Activated naive CD8-positive, alpha-beta T cell treated with anti-CD3 and anti-CD28 coated beads for 36 hours (primary cell): Measurements from ENCODE around the gene CYP46A1. TPM values are rescaled to one million over a fixed set of nuclear protein-coding genes. Genes with fewer than 3 reads are reported as not detected.

ENCODE experiments used
- DNase-seq: peaks from one replicate; pipeline ENCODE4 v3.0.0; 2021
- H3K27ac Mint-ChIP-seq: one replicate; pipeline ENCODE4 v1.8.0; 2022; ENCODE audit warnings: mild to moderate bottlenecking, moderate library complexity, mixed read lengths
- H3K27me3 Mint-ChIP-seq: one replicate; pipeline ENCODE4 v1.8.0; 2022; ENCODE audit warnings: mild to moderate bottlenecking, mixed read lengths
- H3K36me3 Mint-ChIP-seq: one replicate; pipeline ENCODE4 v1.8.0; 2021; ENCODE audit warnings: mild to moderate bottlenecking, mixed read lengths
- H3K4me1 Mint-ChIP-seq: one replicate; pipeline ENCODE4 v1.8.0; 2021; ENCODE audit warnings: mixed read lengths
- H3K4me3 Mint-ChIP-seq: one replicate; pipeline ENCODE4 v1.8.0; 2022; ENCODE audit warnings: mild to moderate bottlenecking, moderate library complexity, mixed read lengths
- H3K9me3 Mint-ChIP-seq: one replicate; pipeline ENCODE4 v1.8.0; 2022; ENCODE audit warnings: mixed read lengths
- total RNA-seq, 2 experiments: library from RNA; stranded (reverse); gene quantifications; one replicate each; pipeline ENCODE4 v1.2.3, GENCODE V29; 2021

The CYP46A1 gene
- total RNA-seq, 2 experiments from 2014 or later: 0.16 to 0.18 TPM

- Mint-ChIP-seq H3K9me3 (peaks cover 13% of the 10 kb centered on the region), H3K27me3 (peaks cover 5% of the 10 kb centered on the region), H3K36me3 (peaks cover 10% of the 10 kb centered on the region), H3K4me3 (no peak overlapping the region), H3K4me1 (peaks cover 2% of the 10 kb centered on the region), H3K27ac (no peak overlapping the region)
- DNase-seq: no peak
Measured at GRCh38 chr14:99702115-99702514, 18.0 kb downstream of the CYP46A1 start.

GRCh38 chr14:99703381-99703780, 19.3 kb downstream of the CYP46A1 start:
- H3K9me3 Mint-ChIP-seq: peaks cover 13% of the 10 kb centered on the region
- H3K4me1 Mint-ChIP-seq: peaks cover 2% of the 10 kb centered on the region
- no peak overlapping the region for H3K4me3 Mint-ChIP-seq
- H3K36me3 Mint-ChIP-seq: peaks cover 10% of the 10 kb centered on the region
- peaks cover under 1% of the 10 kb centered on the region for H3K27me3 Mint-ChIP-seq
- DNase-seq: no peak
- no peak overlapping the region for H3K27ac Mint-ChIP-seq

- Mint-ChIP-seq H3K4me3 (no peak overlapping the region), H3K27ac (no peak overlapping the region), H3K9me3 (peaks cover 13% of the 10 kb centered on the region), H3K27me3 (no peaks in the 10 kb centered on the region), H3K4me1 (peaks cover 2% of the 10 kb centered on the region), H3K36me3 (peaks cover 10% of the 10 kb centered on the region)
- DNase-seq: no peak
Measured at GRCh38 chr14:99704037-99704436, 19.9 kb downstream of the CYP46A1 start.

GRCh38 chr14:99706107-99706900, 22.2 kb downstream of the CYP46A1 start:
- no peak for DNase-seq
- Mint-ChIP-seq H3K4me3 (no peak overlapping the region), H3K9me3 (peaks cover 13% of the 10 kb centered on the region), H3K4me1 (no peaks in the 10 kb centered on the region), H3K27me3 (no peaks in the 10 kb centered on the region), H3K36me3 (peaks cover 10% of the 10 kb centered on the region), H3K27ac (no peak overlapping the region)

GRCh38 chr14:99707420-99707819, 23.3 kb downstream of the CYP46A1 start:
- no peak for DNase-seq
- H3K9me3 Mint-ChIP-seq: peaks cover 12% of the 10 kb centered on the region
- no peak overlapping the region for H3K4me3 Mint-ChIP-seq
- peaks cover 2% of the 10 kb centered on the region for H3K27me3 Mint-ChIP-seq
- H3K27ac Mint-ChIP-seq: no peak overlapping the region
- no peaks in the 10 kb centered on the region for H3K4me1 Mint-ChIP-seq
- H3K36me3 Mint-ChIP-seq: peaks cover 10% of the 10 kb centered on the region

- Mint-ChIP-seq H3K9me3 (peaks cover 11% of the 10 kb centered on the region), H3K27ac (no peak overlapping the region), H3K36me3 (peaks cover 8% of the 10 kb centered on the region), H3K4me3 (no peak overlapping the region), H3K4me1 (no peaks in the 10 kb centered on the region), H3K27me3 (peaks cover 5% of the 10 kb centered on the region)
- DNase-seq: no peak
Measured at GRCh38 chr14:99707921-99708320, 23.8 kb downstream of the CYP46A1 start.

GRCh38 chr14:99708449-99708848, 24.4 kb downstream of the CYP46A1 start:
- Mint-ChIP-seq H3K36me3 (peaks cover 3% of the 10 kb centered on the region), H3K4me1 (no peaks in the 10 kb centered on the region), H3K27me3 (peaks cover 5% of the 10 kb centered on the region), H3K4me3 (no peak overlapping the region), H3K9me3 (peaks cover 6% of the 10 kb centered on the region), H3K27ac (no peak overlapping the region)
- DNase-seq: no peak

- Mint-ChIP-seq H3K9me3 (peaks cover 1% of the 10 kb centered on the region), H3K36me3 (no peaks in the 10 kb centered on the region), H3K27ac (no peak overlapping the region), H3K4me1 (no peaks in the 10 kb centered on the region), H3K27me3 (peaks cover 9% of the 10 kb centered on the region), H3K4me3 (no peak overlapping the region)
- DNase-seq: no peak
Measured at GRCh38 chr14:99713972-99714371, 29.9 kb downstream of the CYP46A1 start.

GRCh38 chr14:99715266-99716000, 31.3 kb downstream of the CYP46A1 start:
- H3K4me3 Mint-ChIP-seq: no peak overlapping the region
- no peaks in the 10 kb centered on the region for H3K36me3 Mint-ChIP-seq
- H3K4me1 Mint-ChIP-seq: no peaks in the 10 kb centered on the region
- peaks cover 1% of the 10 kb centered on the region for H3K9me3 Mint-ChIP-seq
- no peak for DNase-seq
- H3K27ac Mint-ChIP-seq: no peak overlapping the region
- H3K27me3 Mint-ChIP-seq: peaks cover 9% of the 10 kb centered on the region

GRCh38 chr14:99716091-99716849, 32.2 kb downstream of the CYP46A1 start:
- Mint-ChIP-seq H3K9me3 (peaks cover 1% of the 10 kb centered on the region), H3K4me1 (no peaks in the 10 kb centered on the region), H3K36me3 (no peaks in the 10 kb centered on the region), H3K27me3 (peaks cover 9% of the 10 kb centered on the region), H3K4me3 (no peak overlapping the region), H3K27ac (no peak overlapping the region)
- no peak for DNase-seq

GRCh38 chr14:99716850-99717681, 33.0 kb downstream of the CYP46A1 start:
- DNase-seq: no peak
- no peaks in the 10 kb centered on the region for H3K36me3 Mint-ChIP-seq
- H3K27ac Mint-ChIP-seq: no peak overlapping the region
- peaks cover 1% of the 10 kb centered on the region for H3K9me3 Mint-ChIP-seq
- no peaks in the 10 kb centered on the region for H3K4me1 Mint-ChIP-seq
- H3K27me3 Mint-ChIP-seq: peaks cover 9% of the 10 kb centered on the region
- no peak overlapping the region for H3K4me3 Mint-ChIP-seq

GRCh38 chr14:99717682-99718013, 33.5 kb downstream of the CYP46A1 start:
- Mint-ChIP-seq H3K36me3 (peaks cover 2% of the 10 kb centered on the region), H3K9me3 (peaks cover under 1% of the 10 kb centered on the region), H3K27me3 (peaks cover 5% of the 10 kb centered on the region), H3K4me1 (no peaks in the 10 kb centered on the region), H3K4me3 (no peak overlapping the region), H3K27ac (no peak overlapping the region)
- DNase-seq: no peak

GRCh38 chr14:99718031-99718810, 34.1 kb downstream of the CYP46A1 start:
- H3K9me3 Mint-ChIP-seq: no peaks in the 10 kb centered on the region
- no peaks in the 10 kb centered on the region for H3K4me1 Mint-ChIP-seq
- no peak overlapping the region for H3K4me3 Mint-ChIP-seq
- H3K27ac Mint-ChIP-seq: no peak overlapping the region
- DNase-seq: no peak
- peaks cover 5% of the 10 kb centered on the region for H3K27me3 Mint-ChIP-seq
- H3K36me3 Mint-ChIP-seq: peaks cover 2% of the 10 kb centered on the region

GRCh38 chr14:99718811-99719192, 34.7 kb downstream of the CYP46A1 start:
- Mint-ChIP-seq H3K27me3 (peaks cover 5% of the 10 kb centered on the region), H3K9me3 (no peaks in the 10 kb centered on the region), H3K4me3 (no peak overlapping the region), H3K4me1 (no peaks in the 10 kb centered on the region), H3K27ac (no peak overlapping the region), H3K36me3 (peaks cover 2% of the 10 kb centered on the region)
- no peak for DNase-seq
